IPS-NIHi7 (cell line): ENCODE measurements around the gene ID3.

Source experiments
- DNase-seq: peaks from one replicate; pipeline ENCODE4 v3.0.0; 2012; ENCODE audit warnings: mixed read lengths; ENCODE audit errors: extremely low spot score

ID3 gene, protein sequence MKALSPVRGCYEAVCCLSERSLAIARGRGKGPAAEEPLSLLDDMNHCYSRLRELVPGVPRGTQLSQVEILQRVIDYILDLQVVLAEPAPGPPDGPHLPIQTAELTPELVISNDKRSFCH

DNA sequence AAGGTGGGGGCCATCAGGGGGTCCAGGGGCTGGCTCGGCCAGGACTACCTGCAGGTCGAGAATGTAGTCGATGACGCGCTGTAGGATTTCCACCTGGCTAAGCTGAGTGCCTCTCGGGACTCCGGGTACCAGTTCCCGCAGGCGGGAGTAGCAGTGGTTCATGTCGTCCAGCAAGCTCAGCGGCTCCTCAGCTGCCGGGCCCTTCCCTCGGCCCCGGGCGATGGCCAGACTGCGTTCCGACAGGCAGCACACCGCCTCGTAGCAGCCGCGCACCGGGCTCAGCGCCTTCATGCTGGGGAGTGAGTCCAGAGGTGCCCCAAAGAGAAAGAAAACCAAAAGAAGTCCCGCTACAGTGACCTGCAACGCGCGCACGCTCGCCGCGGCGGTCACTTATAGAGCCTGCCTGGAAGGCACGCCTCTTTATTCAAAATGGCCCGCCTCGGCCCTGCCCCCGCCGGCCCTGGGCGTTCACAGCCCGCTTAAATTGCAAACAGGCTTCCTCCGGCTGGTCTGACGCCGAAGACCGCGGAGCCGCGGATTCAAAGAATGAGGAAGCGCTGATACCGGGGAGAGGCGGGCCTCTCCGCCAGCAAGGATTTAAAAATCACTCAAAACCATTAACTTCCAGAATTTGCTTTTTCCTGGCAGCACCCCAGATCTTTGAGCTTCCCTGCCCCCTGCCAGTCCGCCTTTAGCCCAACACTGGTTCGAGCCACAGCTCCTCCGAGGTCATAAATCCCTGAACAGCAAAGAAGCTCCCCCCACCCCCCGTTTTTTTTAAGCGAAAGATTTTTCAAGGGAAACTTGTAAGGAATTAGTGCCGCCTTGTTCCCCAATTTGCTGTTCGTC, at the start of gene ID3:
ID3 (minus strand) TSS at position 366 of the 849 bp plus-strand sequence; CDS start at position 291, 75 bp downstream.
- peak; percentile 77 for DNase-seq

DNA sequence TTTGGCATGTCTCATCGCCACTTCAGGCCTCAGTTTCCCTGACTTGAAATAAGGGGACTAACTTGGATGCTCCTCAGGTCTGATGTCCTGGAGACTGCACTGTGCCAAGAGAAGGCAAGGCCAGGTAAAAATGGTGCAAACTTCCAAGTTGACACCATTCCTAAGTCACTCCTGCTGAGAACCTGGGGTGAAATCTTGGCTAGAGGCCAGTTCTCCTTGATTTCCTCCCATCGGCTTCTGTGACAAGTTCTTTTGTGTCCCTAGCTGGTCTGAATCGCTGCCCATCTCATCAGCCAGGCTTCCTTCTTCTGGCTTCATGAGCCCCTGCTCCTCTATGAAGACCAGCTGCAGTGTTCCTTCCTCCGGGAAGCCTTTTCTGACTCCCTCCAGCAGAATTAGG, 48.6 kb upstream of the ID3 start:
- DNase-seq = no peak

DNA sequence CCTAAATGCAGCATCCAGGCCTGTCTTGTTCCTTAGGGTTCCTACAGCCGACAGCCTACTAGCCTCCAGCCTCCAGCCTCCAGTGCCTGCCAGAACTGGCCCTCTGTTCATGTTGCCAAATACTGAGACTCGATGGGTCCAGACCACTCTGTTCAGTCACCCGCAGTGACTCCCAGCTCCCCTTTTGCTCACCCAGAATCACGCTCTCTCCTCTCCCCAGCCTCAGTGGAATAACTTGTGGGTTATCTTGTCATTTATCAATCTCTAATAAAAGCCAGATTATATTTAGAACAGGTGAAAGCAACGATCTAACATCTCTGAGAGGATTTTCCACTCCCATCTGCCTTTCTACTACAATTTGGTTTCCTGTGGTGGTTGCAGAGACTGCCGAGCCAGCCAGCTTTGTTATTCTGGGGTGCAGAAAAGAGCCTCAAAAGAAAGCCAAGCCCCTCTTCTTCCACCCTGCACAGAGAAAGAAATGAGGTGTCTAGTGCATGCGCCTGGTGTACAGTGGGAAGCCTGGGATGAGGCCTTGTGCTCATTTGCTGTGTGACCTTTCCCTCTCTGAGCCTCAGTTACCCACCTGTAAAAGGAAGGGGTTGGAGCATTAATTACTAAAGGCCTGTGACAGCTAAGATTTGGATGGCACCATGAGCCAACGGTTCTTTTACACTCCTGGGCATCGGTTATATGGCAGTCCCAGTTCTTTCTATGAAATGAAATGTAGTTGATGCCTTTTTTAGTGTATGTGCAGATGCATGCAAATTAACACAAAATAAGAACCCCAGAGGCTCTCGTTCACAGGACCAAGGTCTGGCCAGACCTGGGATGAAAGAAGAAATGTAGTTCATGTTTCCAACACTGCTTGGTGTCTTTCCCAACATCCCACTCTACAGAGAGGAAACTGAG, 42.9 kb upstream of the ID3 start:
- DNase-seq = no peak

DNA sequence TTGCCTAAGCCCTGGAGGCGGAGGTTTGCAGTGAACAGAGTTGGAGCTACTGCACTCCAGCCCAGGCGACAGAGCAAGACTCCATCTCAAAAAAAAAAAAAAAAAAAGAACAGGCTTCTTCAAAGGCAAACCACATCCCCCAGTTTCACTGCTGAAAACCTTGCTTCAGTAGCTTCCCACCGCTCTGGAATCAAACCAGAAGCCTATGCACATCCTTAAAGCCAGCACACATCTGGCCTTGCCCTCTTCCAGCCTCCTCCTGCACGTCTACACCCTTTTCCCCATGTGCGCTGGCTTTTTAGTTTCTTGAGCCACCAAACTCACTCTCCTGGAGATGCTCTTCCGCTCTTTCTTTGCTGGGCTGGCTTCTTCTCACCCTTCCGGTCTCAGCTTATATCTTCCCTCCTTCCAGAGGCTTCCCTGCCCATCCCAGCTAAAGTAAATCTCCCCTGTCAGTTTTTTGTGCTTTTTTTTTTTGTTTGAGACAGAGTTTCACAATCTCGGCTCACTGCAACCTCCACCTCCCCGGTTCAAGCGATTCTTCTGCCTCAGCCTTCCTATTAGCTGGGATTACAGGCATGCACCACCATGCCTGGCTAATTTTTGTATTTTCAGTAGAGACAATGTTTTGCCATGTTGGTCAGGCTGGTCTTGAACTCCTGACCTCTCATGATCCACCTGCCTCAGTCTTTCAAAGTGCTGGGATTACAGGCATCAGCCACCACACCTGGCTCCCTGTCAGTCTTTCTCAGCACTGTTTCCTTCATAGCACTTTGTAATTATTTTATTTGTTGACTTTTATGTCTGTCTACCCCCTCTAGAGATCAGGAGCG, 42.0 kb upstream of the ID3 start:
- no peak for DNase-seq

DNA sequence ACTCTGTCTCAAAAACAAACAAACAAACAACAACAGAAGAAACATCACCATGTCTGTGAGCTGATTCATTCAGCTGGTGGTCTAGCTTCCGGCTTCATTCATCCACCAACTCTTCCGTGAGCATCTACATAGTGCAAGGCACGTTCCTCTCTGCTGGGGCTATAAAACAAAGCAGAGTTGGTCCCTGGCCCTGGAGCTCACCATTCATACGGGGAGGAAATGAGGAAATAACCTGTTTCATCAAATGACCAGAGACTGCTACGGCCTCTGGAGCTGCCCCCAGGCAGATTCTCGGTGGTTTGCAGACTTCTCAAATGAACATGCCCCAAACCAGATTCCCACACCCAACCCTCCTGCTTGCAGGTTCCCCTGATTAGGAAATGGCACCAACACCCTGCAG, 41.0 kb upstream of the ID3 start:
- no peak for DNase-seq

DNA sequence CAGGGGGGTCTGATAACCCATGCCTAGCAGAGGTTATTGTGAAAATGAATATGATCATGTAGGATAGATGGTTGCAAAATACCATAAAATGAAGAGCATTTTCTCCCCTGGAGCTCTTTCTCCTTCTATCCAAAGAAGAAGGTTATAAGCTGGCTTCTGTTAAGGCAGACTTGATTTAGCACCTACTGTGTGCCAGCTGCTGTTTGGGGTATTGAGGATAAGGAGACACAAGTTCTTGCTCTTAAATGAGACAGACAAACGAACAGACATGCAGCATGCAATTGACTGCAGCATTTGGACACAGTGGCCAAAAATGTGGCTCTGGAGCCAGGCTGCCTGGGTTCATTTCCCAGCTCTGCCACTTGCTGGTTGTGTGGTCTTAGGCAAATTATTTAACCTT, 39.8 kb upstream of the ID3 start:
- no peak for DNase-seq

DNA sequence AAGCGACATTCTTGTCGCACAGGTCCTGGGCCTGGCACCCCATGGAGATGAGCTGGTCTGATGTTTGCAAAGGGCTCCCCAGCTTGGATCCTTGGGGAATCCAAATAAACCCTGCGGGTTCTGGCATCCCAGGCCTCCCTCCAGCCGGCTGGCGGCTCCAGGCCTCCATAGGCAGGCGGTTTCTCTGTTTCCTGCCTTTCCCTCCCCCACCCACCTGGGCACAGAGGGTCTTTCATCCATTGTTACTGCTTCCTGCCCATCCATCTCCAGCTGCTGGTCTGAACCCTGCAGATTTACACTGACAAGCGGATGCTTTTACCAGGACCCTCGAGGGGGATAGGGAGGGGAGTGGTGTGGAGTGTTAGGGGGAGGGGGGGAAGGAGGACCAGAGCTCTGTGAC, 39.1 kb upstream of the ID3 start:
- DNase-seq = peak; percentile 86

DNA sequence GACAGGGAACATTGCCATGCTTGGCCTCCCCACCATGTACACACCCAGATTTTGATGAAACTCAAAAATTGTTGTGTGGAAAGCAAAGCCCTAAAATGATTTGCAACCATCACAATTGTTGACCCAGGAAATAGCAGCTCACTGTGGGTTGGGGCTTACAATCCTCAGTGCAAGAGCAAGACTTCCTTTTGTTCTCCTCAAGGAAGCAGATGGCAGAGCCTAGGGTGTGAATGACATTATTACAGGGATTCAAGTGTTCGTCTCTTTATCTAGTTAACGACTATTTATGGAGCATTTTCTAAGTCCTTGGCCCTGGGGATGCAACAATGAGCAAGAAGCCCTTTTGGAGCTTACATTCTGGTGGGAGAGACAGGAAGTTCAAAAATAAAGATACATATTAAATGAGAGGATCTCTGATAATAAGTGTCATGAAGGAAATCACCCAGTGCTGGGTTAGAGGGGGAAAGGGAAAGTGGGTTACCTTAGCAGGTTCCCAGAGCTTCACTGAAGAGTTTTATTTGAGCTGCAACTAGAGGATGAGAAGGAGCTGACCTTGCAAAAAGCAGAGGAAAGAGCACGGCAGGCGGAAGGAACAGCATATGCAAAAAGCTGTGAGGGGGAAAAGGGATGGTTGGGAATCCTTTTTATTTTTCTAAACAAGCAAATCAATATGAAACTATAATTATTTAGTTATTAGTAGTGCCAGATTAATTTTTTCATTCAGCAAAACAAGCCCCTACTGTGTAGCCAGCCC, 38.5 kb upstream of the ID3 start:
- DNase-seq = no peak

DNA sequence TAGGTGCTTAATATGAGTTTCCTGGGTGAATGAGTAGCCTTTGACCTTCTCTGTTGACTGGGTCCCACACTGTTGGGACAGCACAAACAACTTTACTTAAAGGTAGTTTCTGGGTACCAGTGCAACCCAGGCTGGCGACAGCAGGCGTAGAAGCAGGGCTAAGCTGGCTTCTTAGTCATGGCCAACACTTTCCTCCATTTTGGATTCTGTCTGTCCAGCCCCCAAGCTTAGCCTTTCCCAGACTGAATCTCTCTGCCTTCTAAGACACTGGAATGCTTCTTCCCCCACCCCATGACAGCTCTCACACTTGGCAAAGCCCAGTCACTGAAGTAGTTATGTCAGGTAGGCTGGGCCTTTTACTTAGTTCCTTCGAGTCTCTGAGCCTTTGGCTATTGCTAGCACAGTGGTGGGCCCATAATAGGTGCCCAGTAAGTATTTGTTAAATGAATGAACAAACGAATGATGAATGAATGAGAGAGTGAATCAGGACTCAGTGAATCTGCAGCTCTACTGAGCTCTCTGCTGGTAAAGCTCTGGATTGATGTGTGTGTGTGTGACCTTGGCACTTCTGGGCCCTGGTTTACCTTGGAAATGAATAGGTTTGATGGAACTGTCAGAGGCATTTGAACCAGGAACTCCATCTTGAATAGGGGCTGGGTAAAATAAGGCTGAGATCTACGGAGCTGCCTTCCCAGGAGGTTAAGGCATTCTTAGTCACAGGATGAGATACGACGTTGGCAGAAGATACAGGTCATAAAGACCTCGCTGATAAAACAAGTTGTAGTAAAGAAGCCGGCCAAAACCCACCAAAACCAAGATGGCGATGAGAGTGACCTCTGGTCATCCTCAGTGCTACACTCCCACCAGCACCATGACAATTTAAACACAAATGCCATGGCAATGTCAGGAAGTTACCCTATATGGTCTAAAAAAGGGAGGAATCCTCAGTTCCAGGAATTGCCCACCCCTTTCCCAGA, 37.4 kb upstream of the ID3 start:
- DNase-seq = no peak

DNA sequence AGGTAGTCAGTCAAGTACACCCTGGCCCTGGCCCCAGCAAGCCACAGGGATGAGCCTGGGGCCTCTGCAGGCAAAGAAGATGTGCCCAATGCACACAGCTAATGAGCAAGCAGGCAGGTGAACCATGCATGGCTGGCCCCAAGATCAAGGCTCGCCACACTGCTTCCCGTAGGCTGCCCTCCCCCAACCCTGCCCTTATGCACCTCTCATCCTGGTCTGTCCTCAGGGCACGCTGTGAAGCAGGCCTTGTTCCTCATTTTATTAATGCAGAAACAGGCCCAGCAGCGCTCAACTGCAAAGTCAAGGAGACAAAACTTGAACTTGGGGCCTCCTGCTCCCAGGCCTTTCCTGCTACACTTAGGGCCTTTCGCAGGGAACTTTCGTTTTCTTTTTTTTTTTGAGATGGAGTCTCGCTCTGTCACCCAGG, 35.6 kb upstream of the ID3 start:
- no peak for DNase-seq

DNA sequence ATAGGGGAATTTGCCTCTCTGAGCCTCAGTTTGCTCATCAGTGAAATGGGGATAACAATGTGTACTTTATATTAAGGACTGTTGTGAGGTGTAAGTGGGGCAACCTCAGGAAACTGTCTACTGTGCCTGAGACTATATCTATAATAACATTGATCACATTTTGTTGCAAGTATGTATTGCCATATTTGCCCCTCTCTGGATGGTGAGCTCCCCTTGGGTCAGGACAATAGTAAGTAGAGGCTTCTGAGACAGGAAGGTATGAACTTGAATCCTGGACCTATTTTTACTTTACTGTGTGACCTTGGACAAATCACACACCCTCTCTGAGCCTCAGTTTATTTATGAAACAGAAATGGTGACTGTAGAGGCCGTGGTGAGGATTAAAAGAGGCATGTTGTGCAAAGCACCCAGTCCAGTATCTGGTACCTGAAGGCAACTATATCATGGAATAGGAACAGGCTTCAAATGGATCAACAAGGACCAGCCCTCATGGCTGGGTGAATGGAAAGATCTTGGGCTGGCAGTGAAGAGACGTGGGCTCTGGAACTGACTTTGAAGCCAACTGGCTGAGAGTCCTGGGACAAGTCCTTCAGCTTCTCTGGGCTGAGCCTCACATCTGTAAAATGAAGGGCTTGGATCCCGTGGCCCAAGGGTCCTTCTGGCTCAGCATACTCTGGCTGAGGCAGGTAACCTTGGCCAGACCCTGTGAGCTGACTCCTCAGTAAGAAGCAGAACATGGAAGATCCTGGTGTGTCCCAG, 35.0 kb upstream of the ID3 start:
- DNase-seq = no peak

DNA sequence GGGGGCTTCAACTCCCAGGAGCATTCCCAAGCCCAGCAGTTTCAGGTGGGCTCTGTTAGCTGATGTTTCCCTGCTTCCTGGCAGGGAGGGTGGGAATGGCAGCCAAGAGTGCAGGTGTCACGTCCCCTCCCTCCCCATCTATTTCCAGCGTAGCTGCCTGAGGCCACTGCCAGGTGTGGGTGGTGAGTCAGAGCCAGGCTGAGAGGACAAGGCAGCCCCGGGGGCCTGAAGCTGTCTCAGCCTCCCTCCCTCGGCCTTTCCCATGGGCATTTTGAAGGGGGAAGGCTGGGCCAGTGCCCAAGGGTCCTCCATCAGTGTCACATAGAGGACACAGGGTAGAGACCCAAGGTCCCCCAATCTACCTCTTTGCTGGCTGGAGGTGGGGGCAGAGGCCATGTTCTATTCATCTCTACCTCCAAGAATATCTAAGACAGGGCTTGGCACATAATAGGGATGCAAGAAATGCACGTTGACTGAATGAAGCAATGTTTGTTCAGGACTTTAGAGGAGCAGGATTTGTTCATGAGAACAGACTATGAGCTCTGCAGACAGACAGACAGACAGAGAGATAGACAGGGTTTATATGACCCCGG, 34.4 kb upstream of the ID3 start:
- no peak for DNase-seq

DNA sequence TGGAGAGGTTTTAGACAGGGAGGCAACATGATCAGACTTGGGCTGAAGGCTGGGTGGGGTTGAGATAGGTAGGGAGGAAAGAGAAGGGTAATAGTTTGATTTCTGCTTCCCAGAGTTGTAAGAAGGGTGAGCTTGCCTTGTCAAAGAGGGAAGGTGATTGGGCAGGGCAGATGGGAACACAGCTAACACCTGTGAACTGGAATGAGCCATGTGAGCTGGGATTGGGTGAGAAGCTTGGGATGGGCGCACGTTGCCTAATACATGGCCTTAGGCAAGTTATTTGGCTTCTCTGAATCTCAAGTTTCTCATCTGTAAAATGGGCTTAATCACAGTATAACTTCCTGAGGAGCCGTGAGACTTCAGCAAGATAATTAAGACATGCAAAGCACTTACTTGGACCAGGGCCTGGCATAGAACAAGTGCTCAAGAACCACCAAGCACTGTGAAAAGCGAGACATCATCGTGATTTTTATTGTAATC, 33.8 kb upstream of the ID3 start:
- DNase-seq = no peak

DNA sequence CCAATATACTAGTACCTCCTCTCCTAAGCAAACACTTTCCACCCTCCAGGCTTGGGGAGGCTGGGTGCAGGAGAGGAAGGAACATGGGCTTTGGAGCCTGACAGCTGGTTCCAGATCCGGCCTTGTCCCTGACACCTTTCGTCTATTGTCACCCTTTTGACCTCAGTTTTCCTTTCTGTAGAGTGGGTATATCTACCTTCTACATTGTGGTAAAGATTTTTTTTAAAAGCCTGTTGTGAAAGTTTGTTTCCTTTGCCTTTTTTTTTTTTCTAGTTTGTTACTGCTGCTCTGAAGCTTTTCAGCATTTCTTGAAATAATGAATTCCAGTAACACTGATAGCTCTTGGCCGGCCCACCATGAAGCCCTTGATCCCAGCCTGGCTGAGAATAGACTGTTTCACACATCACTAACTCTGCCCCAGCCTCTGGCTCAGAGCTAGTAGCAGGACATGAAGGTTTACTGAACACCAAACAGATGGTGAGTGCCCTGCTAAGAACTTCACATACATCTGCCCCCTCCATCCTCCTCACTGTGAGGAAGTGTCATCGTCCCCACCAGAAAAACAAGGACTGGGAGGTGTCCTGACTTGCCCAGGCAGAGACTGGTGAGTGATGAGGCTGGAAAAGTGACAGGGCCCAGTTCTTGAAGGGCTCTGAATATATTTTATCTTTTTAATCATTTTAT, 33.0 kb upstream of the ID3 start:
- no peak for DNase-seq

DNA sequence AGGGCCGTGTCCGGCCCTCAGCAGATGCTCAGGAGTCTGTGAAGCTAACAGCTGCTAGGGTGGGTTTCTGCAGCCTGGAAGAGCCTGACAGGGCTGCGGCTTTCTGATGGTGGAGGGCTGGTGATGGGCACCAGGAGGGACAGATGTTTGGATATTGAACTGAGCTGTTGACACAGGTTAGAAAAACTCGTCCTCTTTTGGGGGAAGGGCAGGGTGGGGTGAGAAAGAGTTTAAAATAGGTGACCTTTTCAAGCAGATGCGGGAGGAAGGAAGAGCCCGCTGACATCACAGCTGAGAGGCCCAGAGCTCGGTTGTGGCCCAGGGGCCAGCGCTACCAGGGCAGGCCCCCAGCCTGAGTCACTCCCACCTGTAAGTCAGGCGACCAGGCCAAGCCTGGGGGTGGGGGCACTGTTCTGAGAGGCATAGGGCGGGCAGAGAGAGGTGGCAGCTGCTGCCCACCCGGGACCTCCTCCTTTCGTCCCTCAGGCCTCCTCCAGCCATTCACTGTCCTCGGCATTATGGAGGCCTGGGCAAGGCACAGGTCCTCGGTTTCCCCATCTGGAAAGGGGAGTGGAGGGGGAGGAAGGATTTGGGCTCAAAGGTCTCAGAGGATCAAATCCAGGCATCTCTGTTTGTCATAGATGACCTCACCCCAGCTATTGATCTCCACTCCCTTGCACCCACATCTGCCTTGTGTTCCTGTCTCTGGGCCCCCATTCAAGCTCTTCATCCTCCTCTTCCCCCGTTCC, 32.3 kb upstream of the ID3 start:
- DNase-seq = no peak

DNA sequence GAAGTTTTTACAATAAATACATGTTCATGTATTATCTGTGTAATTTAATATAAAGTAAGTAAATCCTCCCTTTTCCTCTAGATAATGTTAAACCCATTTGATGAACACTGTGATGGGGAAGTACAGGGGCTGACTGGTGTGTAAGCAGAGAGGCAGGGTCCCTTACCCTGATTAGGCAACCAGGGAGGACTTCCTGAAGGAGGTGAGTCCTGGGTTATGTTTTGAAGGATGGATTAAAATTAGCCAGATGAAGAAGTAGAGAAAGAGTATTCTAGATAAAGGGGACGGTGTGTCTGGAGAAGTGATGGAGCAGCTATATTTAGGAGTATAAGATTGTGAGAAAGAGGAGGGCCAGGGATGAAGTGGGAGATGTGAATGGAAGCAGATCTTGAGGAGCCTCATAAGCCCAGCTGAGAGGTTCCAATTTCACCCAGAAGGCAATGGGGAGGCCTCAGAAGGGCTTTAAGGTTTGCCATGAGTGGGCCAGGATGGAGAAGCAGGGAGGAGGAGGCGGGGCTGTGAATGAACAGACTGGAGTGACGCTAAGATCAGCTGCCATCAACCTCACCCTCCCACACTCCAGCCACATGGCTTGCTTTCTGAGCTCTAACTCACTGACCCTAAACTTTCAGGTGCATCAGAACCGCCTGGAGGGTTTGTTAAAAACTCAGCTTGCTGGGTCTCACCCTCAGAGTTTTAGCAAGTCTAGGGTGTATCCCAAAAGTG, 30.9 kb upstream of the ID3 start:
- DNase-seq = no peak
